Right renal pelvis (tissue), 4 donors: ENCODE data around the gene AOPEP. TPM values are rescaled to one million over a fixed set of nuclear protein-coding genes. Genes with fewer than 3 reads are reported as not detected.
A peak's percentile ranks its signal among the peaks of the same experiment; 100 is the strongest.
"Not testable (repeated sequence)": the region's sequence is repeated elsewhere in the genome, so short reads cannot be mapped to it uniquely, and the experiment has no call there.

ENCODE experiments used
- DNase-seq, 4 donors: peaks; one replicate each; pipeline ENCODE4 v3.0.0-alpha.2; 2013; ENCODE audit warnings: low read depth in 4 of 4, low spot score in 3 of 4, missing footprints in 1 of 4
- polyA plus RNA-seq, 4 donors: library from polyadenylated mRNA; unstranded; fragments of 120-200 nt; gene quantifications; one replicate each; pipeline ENCODE4 v1.2.1, GENCODE V29; 2013; ENCODE audit not compliant: insufficient read length in 4 of 4

Gene AOPEP
- polyA plus RNA-seq, 4 donors: 48.1 to 60.2 (median 52.1) TPM

- DNase-seq: no peak
Measured at GRCh38 chr9:94949370-94949769, 222.9 kb downstream of the AOPEP start.

GRCh38 chr9:94950040-94950578, 223.6 kb downstream of the AOPEP start:
- DNase-seq: no peak

GRCh38 chr9:94950579-94951323, 224.3 kb downstream of the AOPEP start:
- peak in 1 of 4 donors; percentile 31 for DNase-seq

- DNase-seq: no peak
Measured at GRCh38 chr9:94951324-94952135, 225.0 kb downstream of the AOPEP start.

GRCh38 chr9:94952565-94953373, 226.3 kb downstream of the AOPEP start:
- no peak for DNase-seq

- DNase-seq: no peak
Measured at GRCh38 chr9:94956731-94957130, 230.2 kb downstream of the AOPEP start.

- no peak for DNase-seq
Measured at GRCh38 chr9:94960964-94961363, 234.5 kb downstream of the AOPEP start.

GRCh38 chr9:94961870-94962269, 235.4 kb downstream of the AOPEP start:
- no peak for DNase-seq

- DNase-seq: not testable (repeated sequence)
Measured at GRCh38 chr9:94965631-94966030, 239.1 kb downstream of the AOPEP start.

GRCh38 chr9:94966046-94966445, 239.5 kb downstream of the AOPEP start:
- DNase-seq: not testable (repeated sequence)

- no peak for DNase-seq
Measured at GRCh38 chr9:94967482-94967881, 241.0 kb downstream of the AOPEP start.

- DNase-seq: no peak
Measured at GRCh38 chr9:94971378-94972131, 245.1 kb downstream of the AOPEP start.

GRCh38 chr9:94973451-94973941, 247.0 kb downstream of the AOPEP start:
- no peak for DNase-seq

- DNase-seq: no peak
Measured at GRCh38 chr9:94974154-94974879, 247.8 kb downstream of the AOPEP start.

- DNase-seq: no peak
Measured at GRCh38 chr9:94975480-94975879, 249.0 kb downstream of the AOPEP start.

- no peak for DNase-seq
Measured at GRCh38 chr9:94976077-94976476, 249.6 kb downstream of the AOPEP start.

GRCh38 chr9:94977416-94977815, 250.9 kb downstream of the AOPEP start:
- no peak for DNase-seq

- no peak for DNase-seq
Measured at GRCh38 chr9:94979904-94980507, 253.5 kb downstream of the AOPEP start.
